PC-9 (cell line): ENCODE data around the gene XXYLT1. TPM values are rescaled to one million over a fixed set of nuclear protein-coding genes. Genes with fewer than 3 reads are reported as not detected.
A peak's percentile ranks its signal among the peaks of the same experiment; 100 is the strongest.

Experiments used
- BruUV-seq: library from RNA; stranded (reverse); fragments of 400-500 nt; replicated peaks from 2 replicates; lab custom pipeline; 2021; lab: Mats Ljungman, UMichigan
- CTCF ChIA-PET: fragments of 300-600 bp; sonication (Branson Sonifier 250); formaldehyde crosslinking; loops from one replicate; lab custom pipeline; 2022; ENCODE audit warnings: antibody characterized with exemption; lab: Charles Lee
- POLR2A ChIA-PET: fragments of 300-600 bp; sonication (Branson Sonifier 250); formaldehyde crosslinking; loops from one replicate; lab custom pipeline; 2022; ENCODE audit warnings: antibody characterized with exemption; ENCODE audit not compliant: unreplicated experiment; lab: Charles Lee
- DNase-seq, 2 experiments: peaks; one replicate each; pipeline versions ENCODE4 v3.0.0 to v3.0.0-alpha.2; 2015 to 2022; ENCODE audit warnings: mixed read lengths in 1 of 2
- H2AFZ ChIP-seq: fragments of 200-600 bp; sonication (generic); 2 replicates; pipeline ENCODE4 v1.8.1; 2017; ENCODE audit warnings: antibody characterized with exemption
- H3F3A ChIP-seq: fragments of 200-600 bp; sonication (generic); 2 replicates; pipeline ENCODE4 v1.8.1; 2017; ENCODE audit warnings: antibody characterized with exemption, mild to moderate bottlenecking, low read depth; ENCODE audit not compliant: insufficient read depth
- H3K27ac ChIP-seq: fragments of 200-600 bp; sonication (generic); 2 replicates; pipeline ENCODE4 v1.6.1; 2016; ENCODE audit warnings: mixed run types
- H3K27me3 ChIP-seq: fragments of 200-600 bp; sonication (generic); 2 replicates; pipeline ENCODE4 v1.6.1; 2016; ENCODE audit warnings: low read depth, mixed run types; ENCODE audit not compliant: insufficient read depth
- H3K36me3 ChIP-seq: fragments of 200-600 bp; sonication (generic); 2 replicates; pipeline ENCODE4 v1.6.1; 2016; ENCODE audit warnings: low read depth, mixed run types
- H3K4me1 ChIP-seq: fragments of 200-600 bp; sonication (generic); replicated peaks from 2 replicates; pipeline ENCODE4 v1.6.1; 2016; ENCODE audit warnings: mixed run types; ENCODE audit not compliant: insufficient read depth
- H3K4me2 ChIP-seq: fragments of 200-600 bp; sonication (generic); 2 replicates; pipeline ENCODE4 v1.6.1; 2017; ENCODE audit warnings: mixed run types
- H3K4me3 ChIP-seq: fragments of 200-600 bp; sonication (generic); 2 replicates; pipeline ENCODE4 v1.6.1; 2016; ENCODE audit warnings: mixed run types
- H3K79me2 ChIP-seq: fragments of 200-600 bp; sonication (generic); 2 replicates; pipeline ENCODE4 v1.6.1; 2017; ENCODE audit warnings: low read depth, mixed run types
- H3K9me2 ChIP-seq: fragments of 200-600 bp; sonication (generic); 2 replicates; pipeline ENCODE4 v1.8.1; 2017; ENCODE audit warnings: mild to moderate bottlenecking; ENCODE audit not compliant: insufficient read depth
- H3K9me3 ChIP-seq: fragments of 200-600 bp; sonication (generic); 2 replicates; pipeline ENCODE4 v1.8.1; 2016; ENCODE audit warnings: low read depth; ENCODE audit not compliant: insufficient read depth
- H4K20me1 ChIP-seq: fragments of 200-600 bp; sonication (generic); 2 replicates; pipeline ENCODE4 v1.8.1; 2017; ENCODE audit not compliant: insufficient read depth
- CTCF ChIP-seq: fragments of 200-600 bp; sonication (generic); conservative IDR thresholded peaks from 2 replicates; pipeline ENCODE4 v1.6.1; 2017; ENCODE audit warnings: mixed run types, antibody characterized with exemption, mild to moderate bottlenecking, moderate library complexity
- EZH2 ChIP-seq: fragments of 200-600 bp; sonication (generic); IDR thresholded peaks from 2 replicates; pipeline ENCODE4 v1.8.0; 2017; ENCODE audit warnings: antibody characterized with exemption, low read depth
- intact Hi-C: fragments of 100-400 bp; cut with micrococcal nuclease; formaldehyde crosslinking; loops from one replicate; pipeline ENCODE4 v1.10.0; 2022; ENCODE audit not compliant: unreplicated experiment
- total RNA-seq: library from RNA; stranded (reverse); gene quantifications from 2 replicates; pipeline ENCODE4 v1.2.3, GENCODE V29; 2021

The XXYLT1 gene
- total RNA-seq, 1 experiment from 2014 or later: 13.3 TPM

- H3K4me3 ChIP-seq: no peak overlapping the region
- no peaks in the 10 kb centered on the region for H3K9me3 ChIP-seq
- H2AFZ ChIP-seq: no peak overlapping the region
- no peak overlapping the region for H3K27ac ChIP-seq
- no peaks in the 10 kb centered on the region for H3K9me2 ChIP-seq
- CTCF ChIA-PET: no interaction called here
- H3K36me3 ChIP-seq: no peaks in the 10 kb centered on the region
- H3K4me2 ChIP-seq: no peak overlapping the region
- no peaks in the 10 kb centered on the region for H3K79me2 ChIP-seq
- DNase-seq: peak in 1 of 2 experiments; percentile 5
- no peaks in the 10 kb centered on the region for H3K27me3 ChIP-seq
- no peaks in the 10 kb centered on the region for H3K4me1 ChIP-seq
- TF ChIP-seq CTCF: no peak
- no peak for TF ChIP-seq EZH2
- POLR2A ChIA-PET: no interaction called here
- H3F3A ChIP-seq: no peaks in the 10 kb centered on the region
- intact Hi-C loops: no loop called here
- no TSS peak for BruUV-seq
- no peaks in the 10 kb centered on the region for H4K20me1 ChIP-seq
These were observed 222.7 kb downstream of the XXYLT1 start for GRCh38 chr3:195048059-195048905.

- intact Hi-C loops: no loop called here
- CTCF ChIA-PET: no interaction called here
- no TSS peak for BruUV-seq
These were observed 223.4 kb downstream of the XXYLT1 start for GRCh38 chr3:195047536-195047935.

GRCh38 chr3:195046441-195046840, 224.5 kb downstream of the XXYLT1 start:
- POLR2A ChIA-PET: no interaction called here
- H3K27me3 ChIP-seq: no peaks in the 10 kb centered on the region
- intact Hi-C loops: no loop called here
- H4K20me1 ChIP-seq: no peaks in the 10 kb centered on the region
- CTCF ChIA-PET: no interaction called here
- TF ChIP-seq EZH2 (no peak), CTCF (no peak)
- no peak overlapping the region for H3K4me2 ChIP-seq
- no peak overlapping the region for H3K27ac ChIP-seq
- no peaks in the 10 kb centered on the region for H3K9me3 ChIP-seq
- no peaks in the 10 kb centered on the region for H3K36me3 ChIP-seq
- H3K4me1 ChIP-seq: peaks cover 17% of the 10 kb centered on the region
- DNase-seq: peak in 1 of 2 experiments; percentile 10
- H3F3A ChIP-seq: no peaks in the 10 kb centered on the region
- H3K9me2 ChIP-seq: no peaks in the 10 kb centered on the region
- no TSS peak for BruUV-seq
- no peak overlapping the region for H2AFZ ChIP-seq
- no peaks in the 10 kb centered on the region for H3K79me2 ChIP-seq
- H3K4me3 ChIP-seq: no peak overlapping the region

More at GRCh38 chr3:195047536-195047935, 223.4 kb downstream of the XXYLT1 start:
- Histone ChIP-seq H3K9me2 (no peaks in the 10 kb centered on the region), H2AFZ (no peak overlapping the region), H3F3A (no peaks in the 10 kb centered on the region), H3K27ac (no peak overlapping the region), H3K4me3 (no peak overlapping the region), H3K36me3 (no peaks in the 10 kb centered on the region), H3K79me2 (no peaks in the 10 kb centered on the region), H3K9me3 (no peaks in the 10 kb centered on the region), H3K27me3 (no peaks in the 10 kb centered on the region), H3K4me1 (peaks cover 6% of the 10 kb centered on the region), H4K20me1 (no peaks in the 10 kb centered on the region), H3K4me2 (no peak overlapping the region)
- peak in 1 of 2 experiments; percentile 20 for DNase-seq
- TF ChIP-seq CTCF: no peak
- no peak for TF ChIP-seq EZH2
- POLR2A ChIA-PET: no interaction called here
